ENCODE measurements around the gene SFMBT1.

- TF ChIP-seq, protein P1, sequence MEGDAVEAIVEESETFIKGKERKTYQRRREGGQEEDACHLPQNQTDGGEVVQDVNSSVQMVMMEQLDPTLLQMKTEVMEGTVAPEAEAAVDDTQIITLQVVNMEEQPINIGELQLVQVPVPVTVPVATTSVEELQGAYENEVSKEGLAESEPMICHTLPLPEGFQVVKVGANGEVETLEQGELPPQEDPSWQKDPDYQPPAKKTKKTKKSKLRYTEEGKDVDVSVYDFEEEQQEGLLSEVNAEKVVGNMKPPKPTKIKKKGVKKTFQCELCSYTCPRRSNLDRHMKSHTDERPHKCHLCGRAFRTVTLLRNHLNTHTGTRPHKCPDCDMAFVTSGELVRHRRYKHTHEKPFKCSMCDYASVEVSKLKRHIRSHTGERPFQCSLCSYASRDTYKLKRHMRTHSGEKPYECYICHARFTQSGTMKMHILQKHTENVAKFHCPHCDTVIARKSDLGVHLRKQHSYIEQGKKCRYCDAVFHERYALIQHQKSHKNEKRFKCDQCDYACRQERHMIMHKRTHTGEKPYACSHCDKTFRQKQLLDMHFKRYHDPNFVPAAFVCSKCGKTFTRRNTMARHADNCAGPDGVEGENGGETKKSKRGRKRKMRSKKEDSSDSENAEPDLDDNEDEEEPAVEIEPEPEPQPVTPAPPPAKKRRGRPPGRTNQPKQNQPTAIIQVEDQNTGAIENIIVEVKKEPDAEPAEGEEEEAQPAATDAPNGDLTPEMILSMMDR (IDR thresholded peaks at IDR 0.05; ENCODE audit: low read depth, low read length, poor library complexity, severe bottlenecking): no peak
- TF ChIP-seq EZH2phosphoT487 (IDR thresholded peaks at IDR 0.05; ENCODE audit: borderline replicate concordance, low read length): no peak
Observed at GRCh38 chr3:52926554-52926953, 119.3 kb downstream of the SFMBT1 start.
